BE2C (cell line): ENCODE results near the gene RPS6KA2.
"Not testable (repeated sequence)": the region's sequence is repeated elsewhere in the genome, so short reads cannot be mapped to it uniquely, and the experiment has no call there.

ENCODE experiments used
- DNase-seq: peaks from one replicate; pipeline ENCODE4 v3.0.0-alpha.2; 2020
- H3K27me3 ChIP-seq: fragments of 250-450 bp; sonication (Bioruptor Pico); 2 replicates; pipeline ENCODE4 v1.5.1; 2020; ENCODE audit warnings: mild to moderate bottlenecking
- H3K36me3 ChIP-seq: fragments of 250-450 bp; sonication (Bioruptor Pico); 2 replicates; pipeline ENCODE4 v1.5.1; 2020; ENCODE audit warnings: mild to moderate bottlenecking
- H3K4me1 ChIP-seq: fragments of 250-450 bp; sonication (Bioruptor Pico); 2 replicates; pipeline ENCODE4 v1.5.1; 2020
- H3K4me3 ChIP-seq: 2 replicates; pipeline ENCODE4 v1.5.1; 2011; ENCODE audit warnings: low read depth, low read length
- H3K9me3 ChIP-seq: fragments of 250-450 bp; sonication (Bioruptor Pico); 2 replicates; pipeline ENCODE4 v1.5.1; 2020
- TF ChIP-seq, protein P1 (sequence below): IDR thresholded peaks from 2 replicates; pipeline ENCODE4 v1.5.1; 2012; ENCODE audit warnings: mild to moderate bottlenecking, low read depth, low read length

RPS6KA2 gene

DNA sequence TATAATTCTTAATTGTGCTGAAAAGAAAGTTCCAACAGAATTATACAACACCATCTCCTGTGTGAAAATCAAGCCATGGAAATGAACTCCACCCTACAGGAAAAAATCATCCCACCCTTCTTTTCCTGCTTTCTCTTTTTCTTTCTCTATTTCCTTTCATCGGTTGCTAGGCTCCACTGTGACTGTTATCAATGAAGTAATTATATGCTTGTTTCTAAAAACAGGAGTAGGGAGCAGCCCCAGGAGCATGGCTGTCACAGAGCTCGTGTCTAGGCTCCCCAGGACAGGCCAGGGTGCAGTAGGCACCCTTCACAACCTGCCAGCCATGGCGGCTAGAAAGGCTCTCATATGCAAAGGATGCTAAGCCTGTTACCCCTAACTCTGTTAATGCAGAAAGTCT is 257.3 kb downstream of the RPS6KA2 start:
- H3K4me1 ChIP-seq: no peaks in the 10 kb centered on the region
- DNase-seq: no peak
- no peak overlapping the region for H3K4me3 ChIP-seq
- no peaks in the 10 kb centered on the region for H3K9me3 ChIP-seq
- peaks cover 3% of the 10 kb centered on the region; the same call in 1 of the 2 replicates for H3K36me3 ChIP-seq
- TF ChIP-seq, protein P1, sequence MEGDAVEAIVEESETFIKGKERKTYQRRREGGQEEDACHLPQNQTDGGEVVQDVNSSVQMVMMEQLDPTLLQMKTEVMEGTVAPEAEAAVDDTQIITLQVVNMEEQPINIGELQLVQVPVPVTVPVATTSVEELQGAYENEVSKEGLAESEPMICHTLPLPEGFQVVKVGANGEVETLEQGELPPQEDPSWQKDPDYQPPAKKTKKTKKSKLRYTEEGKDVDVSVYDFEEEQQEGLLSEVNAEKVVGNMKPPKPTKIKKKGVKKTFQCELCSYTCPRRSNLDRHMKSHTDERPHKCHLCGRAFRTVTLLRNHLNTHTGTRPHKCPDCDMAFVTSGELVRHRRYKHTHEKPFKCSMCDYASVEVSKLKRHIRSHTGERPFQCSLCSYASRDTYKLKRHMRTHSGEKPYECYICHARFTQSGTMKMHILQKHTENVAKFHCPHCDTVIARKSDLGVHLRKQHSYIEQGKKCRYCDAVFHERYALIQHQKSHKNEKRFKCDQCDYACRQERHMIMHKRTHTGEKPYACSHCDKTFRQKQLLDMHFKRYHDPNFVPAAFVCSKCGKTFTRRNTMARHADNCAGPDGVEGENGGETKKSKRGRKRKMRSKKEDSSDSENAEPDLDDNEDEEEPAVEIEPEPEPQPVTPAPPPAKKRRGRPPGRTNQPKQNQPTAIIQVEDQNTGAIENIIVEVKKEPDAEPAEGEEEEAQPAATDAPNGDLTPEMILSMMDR: no peak
- no peaks in the 10 kb centered on the region for H3K27me3 ChIP-seq

DNA sequence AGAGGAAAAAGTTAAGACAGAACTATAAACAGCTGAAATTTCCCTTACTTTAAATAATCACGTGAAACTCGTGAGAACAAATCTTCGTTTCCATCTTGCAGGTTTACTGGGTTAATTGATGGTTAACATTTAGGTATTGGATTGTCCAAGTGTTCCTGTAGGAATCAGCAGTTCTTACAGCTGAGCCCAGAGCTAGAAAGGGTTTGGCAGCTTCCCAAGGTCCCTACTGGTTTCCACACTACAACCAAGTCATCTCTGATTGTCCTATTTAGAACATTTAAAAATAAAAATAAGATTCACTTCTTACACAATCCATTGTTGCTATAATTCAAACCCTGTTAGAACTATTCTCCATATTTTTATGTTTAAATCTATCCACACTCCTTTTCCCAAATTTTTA is 260.1 kb downstream of the RPS6KA2 start:
- TF ChIP-seq, protein P1: no peak
- no peak overlapping the region for H3K4me3 ChIP-seq
- DNase-seq: no peak

DNA sequence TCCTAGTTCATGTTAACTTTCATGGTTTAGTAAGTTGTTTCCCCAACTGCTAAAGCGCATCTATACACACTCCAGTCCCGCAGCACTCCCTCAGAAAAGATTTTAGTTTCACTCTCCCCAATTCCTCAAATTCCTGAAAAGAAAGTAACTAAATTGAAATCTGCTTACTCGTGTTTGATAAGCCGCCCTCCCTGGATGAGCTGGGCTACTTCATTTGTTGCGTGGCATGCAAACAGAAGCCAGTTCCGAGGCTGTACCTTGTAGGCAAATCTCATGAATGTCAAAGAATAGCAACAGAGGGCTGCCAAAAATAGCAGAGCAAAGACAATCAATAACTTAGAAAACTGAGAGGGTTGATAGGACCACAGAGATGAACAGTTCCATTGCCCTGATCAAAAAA is 261.2 kb downstream of the RPS6KA2 start:
- Histone ChIP-seq H3K36me3 (peaks cover 6% of the 10 kb centered on the region; the same call in 1 of the 2 replicates), H3K4me1 (peaks cover 4% of the 10 kb centered on the region; the same call in 1 of the 2 replicates), H3K27me3 (no peaks in the 10 kb centered on the region), H3K9me3 (no peaks in the 10 kb centered on the region), H3K4me3 (no peak overlapping the region)
- DNase-seq: no peak
- TF ChIP-seq, protein P1: no peak

More for the DNA sequence above, 260.1 kb downstream of the RPS6KA2 start:
- Histone ChIP-seq H3K9me3 (no peaks in the 10 kb centered on the region), H3K36me3 (peaks cover 6% of the 10 kb centered on the region; the same call in 1 of the 2 replicates), H3K27me3 (no peaks in the 10 kb centered on the region), H3K4me1 (no peaks in the 10 kb centered on the region)

DNA sequence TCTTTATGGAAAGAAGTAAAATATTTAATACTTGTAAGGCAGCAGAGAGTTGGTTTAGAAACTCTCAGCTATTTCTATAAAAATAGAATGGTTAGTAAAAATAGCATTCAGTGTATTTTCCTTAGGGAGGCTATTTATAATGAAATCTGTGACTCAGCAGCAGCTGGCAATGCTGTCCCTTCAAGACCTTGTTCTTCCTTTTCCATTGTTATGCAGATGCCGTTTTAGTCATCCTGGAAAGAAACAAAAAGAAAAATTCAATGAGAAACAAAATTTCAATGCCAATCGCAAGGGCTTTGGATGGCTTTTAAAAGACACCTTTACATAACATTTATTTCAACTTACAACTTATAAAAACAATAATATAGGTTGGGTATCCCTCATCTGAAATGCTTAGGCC is 261.8 kb downstream of the RPS6KA2 start:
- Histone ChIP-seq H3K36me3 (peaks cover 6% of the 10 kb centered on the region; the same call in 1 of the 2 replicates), H3K4me3 (no peak overlapping the region), H3K27me3 (no peaks in the 10 kb centered on the region), H3K9me3 (no peaks in the 10 kb centered on the region), H3K4me1 (peaks cover 4% of the 10 kb centered on the region; the same call in 1 of the 2 replicates)
- TF ChIP-seq, protein P1: no peak
- no peak for DNase-seq

DNA sequence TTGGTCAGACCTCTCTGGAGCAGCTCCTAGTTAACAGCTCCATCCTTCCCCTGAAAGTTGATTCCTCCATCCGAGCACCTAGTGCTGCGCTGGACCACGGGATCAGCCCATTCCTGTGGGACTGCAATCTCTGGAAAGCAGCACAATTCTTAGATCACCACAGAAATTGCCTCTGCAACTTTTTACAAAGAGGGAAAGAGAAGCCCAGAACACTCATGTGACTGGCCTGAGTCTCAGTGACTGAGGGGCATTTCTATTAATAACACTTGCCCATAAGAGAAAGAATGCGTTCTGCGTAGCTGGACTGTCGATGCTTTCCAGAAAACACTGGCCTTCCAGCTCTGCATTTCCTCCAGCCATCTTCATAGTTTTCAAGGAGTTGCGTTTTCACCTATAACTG is 262.6 kb downstream of the RPS6KA2 start:
- peaks cover 6% of the 10 kb centered on the region; the same call in 1 of the 2 replicates for H3K36me3 ChIP-seq
- DNase-seq: no peak
- no peaks in the 10 kb centered on the region for H3K27me3 ChIP-seq
- H3K9me3 ChIP-seq: no peaks in the 10 kb centered on the region
- TF ChIP-seq, protein P1: no peak
- peaks cover 4% of the 10 kb centered on the region; the same call in 1 of the 2 replicates for H3K4me1 ChIP-seq
- no peak overlapping the region for H3K4me3 ChIP-seq

DNA sequence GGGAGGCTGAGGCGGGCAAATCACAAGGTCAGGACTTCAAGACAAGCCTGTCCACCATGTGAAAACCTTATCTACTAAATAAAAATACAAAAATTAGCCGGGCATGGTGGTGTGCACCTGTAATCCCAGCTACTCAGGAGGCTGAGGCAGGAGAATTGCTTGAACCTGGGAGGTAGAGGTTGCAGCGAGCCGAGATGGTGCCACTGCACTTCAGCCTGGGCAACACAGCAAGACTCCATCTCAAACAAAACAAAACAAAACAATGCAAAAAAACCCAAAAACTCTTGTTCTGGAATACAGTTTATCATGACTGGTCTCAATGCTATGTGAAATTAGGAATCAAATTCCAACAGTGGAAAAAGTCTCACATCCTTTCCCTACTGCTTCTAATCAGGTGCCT is 264.6 kb downstream of the RPS6KA2 start:
- H3K27me3 ChIP-seq, H3K9me3 ChIP-seq, H3K36me3 ChIP-seq, DNase-seq, H3K4me1 ChIP-seq, H3K4me3 ChIP-seq: not testable (repeated sequence)

DNA sequence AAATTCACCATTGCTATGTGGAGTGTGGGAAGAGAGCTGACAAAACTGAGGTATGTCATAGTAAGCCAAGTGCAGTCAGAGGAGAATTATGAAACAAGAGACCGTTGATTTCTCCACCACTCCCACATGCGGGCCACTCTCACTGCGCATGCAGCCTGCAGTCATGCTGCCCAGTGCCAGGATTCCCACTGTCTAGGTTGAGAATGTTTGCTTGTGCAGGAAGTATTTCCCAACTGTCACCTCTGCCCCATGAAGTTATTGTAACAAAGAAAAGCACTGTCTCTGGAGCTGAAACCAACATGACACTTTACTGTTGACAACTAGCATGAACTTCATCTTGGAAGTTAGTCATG is 266.0 kb downstream of the RPS6KA2 start:
- TF ChIP-seq, protein P1: no peak
- no peak for DNase-seq
- no peak overlapping the region for H3K4me3 ChIP-seq
- H3K36me3 ChIP-seq: 0 out of 2 replicates have a peak, but pooled peaks cover 6% of the 10 kb centered on the region
- no peaks in the 10 kb centered on the region for H3K9me3 ChIP-seq
- no peaks in the 10 kb centered on the region for H3K27me3 ChIP-seq
- peaks cover 4% of the 10 kb centered on the region; the same call in 1 of the 2 replicates for H3K4me1 ChIP-seq
